ENCODE data around the gene TM4SF18.
A peak's percentile ranks its signal among the peaks of the same experiment; 100 is the strongest.

The TM4SF18 gene

DNA sequence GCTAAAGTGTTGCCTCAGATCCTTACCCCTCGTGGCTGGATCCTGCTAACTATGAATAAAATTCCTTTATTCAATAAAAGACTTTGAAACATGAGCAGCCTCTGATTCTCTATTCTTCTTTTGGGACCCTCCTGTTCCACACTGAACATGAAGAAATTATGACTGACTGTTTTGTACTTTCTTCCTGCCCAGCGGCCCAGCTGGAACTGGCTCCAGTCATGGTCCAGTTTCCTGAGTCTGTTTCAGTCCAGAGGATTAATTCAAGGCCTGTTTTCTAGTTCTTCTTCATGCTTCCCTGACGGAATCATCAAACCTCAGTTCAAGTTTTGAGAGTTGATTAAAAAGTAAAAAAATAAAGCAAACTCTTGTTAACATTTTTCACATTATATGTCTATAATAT, 59.2 kb downstream of the TM4SF18 start:
- H2BK12ac ChIP-seq (ENCODE audit: low read length): no peak overlapping the region
- H3K36me3 ChIP-seq (replicated peaks in 1 of 2; ENCODE audit: control insufficient read depth in 2 of 2, insufficient read depth in 2 of 2, low read length in 2 of 2): no peaks in the 10 kb centered on the region
- H3K23ac ChIP-seq (ENCODE audit: low read depth, low read length, poor library complexity): no peak overlapping the region
- no peak overlapping the region for H3K18ac ChIP-seq (ENCODE audit: low read length)
- H3K27ac ChIP-seq (replicated peaks; ENCODE audit: low read length): no peak overlapping the region
- H2BK5ac ChIP-seq (ENCODE audit: low read length): no peak overlapping the region
- no peak for DNase-seq (ENCODE audit: low spot score)
- no peak overlapping the region for H2AK5ac ChIP-seq (ENCODE audit: low read depth, low read length)
- no peaks in the 10 kb centered on the region for H3K79me1 ChIP-seq (ENCODE audit: low read depth, low read length)
- H2BK15ac ChIP-seq (ENCODE audit: low read length): no peak overlapping the region
- H3K4ac ChIP-seq (ENCODE audit: low read length): no peak overlapping the region
- no CpG with 5 or more reads among the region's 3 CpGs for WGBS, 2 donors (ENCODE audit: extremely low coverage in 2 of 2, insufficient read length in 2 of 2, insufficient replicate concordance in 1 of 2)
- no peak overlapping the region for H4K8ac ChIP-seq (ENCODE audit: low read depth, low read length)
- H3K9ac ChIP-seq (ENCODE audit: low read depth, low read length, poor library complexity): no peak overlapping the region
- no peak overlapping the region for H3K14ac ChIP-seq (ENCODE audit: low read length)
- H3K4me3 ChIP-seq (ENCODE audit: low read length in 2 of 2): no peak overlapping the region
- H2BK120ac ChIP-seq (ENCODE audit: low read depth, low read length): no peak overlapping the region
- no peaks in the 10 kb centered on the region for H3K4me1 ChIP-seq (ENCODE audit: control insufficient read depth in 2 of 2, insufficient read depth in 1 of 2, low read depth in 1 of 2, low read length in 2 of 2)
- H3K9me3 ChIP-seq (replicated peaks in 1 of 2; ENCODE audit: control insufficient read depth in 2 of 2, insufficient read depth in 1 of 2, low read depth in 1 of 2, low read length in 2 of 2): no peaks in the 10 kb centered on the region
- H3K4me2 ChIP-seq (ENCODE audit: insufficient read depth, low read length, poor library complexity, severe bottlenecking): no peak overlapping the region
- H2AFZ ChIP-seq (ENCODE audit: low read length): peak overlapping the region; percentile 39
- H4K91ac ChIP-seq (ENCODE audit: low read depth, low read length, poor library complexity): no peak overlapping the region
- H3K27me3 ChIP-seq (ENCODE audit: control insufficient read depth in 3 of 3, insufficient read depth in 3 of 3, low read depth in 1 of 3, low read length in 3 of 3): no peaks in the 10 kb centered on the region

DNA sequence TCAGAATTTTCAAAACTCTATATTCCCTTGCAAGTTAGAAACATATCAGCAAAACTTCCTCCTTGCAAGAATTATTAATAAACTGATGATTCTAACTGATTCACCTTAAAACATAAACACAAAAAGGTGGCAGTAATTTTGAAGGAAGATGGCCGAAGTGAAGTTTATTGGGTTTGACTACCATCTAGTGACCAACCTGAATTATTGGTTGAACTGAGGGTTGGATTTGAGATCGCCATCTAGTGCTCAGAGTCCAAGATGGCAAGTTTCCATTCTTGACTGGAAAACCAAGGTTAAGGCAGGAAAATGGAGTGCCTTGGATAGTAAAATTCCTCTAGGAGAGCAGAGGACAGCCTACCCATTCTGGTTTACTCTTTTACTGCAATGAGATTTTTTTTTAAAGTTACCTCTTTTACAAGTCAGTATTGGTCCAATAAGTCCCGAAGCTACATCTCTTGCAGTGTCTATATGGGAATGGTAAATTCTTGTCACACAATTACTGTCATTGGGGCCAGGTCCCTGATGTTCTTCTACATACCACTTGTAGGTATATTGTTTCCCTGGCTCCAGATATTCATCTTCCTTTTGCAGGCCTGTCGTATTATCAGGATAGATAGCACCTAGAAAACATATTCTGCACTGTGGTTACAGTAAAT, 60.2 kb downstream of the TM4SF18 start:
- Histone ChIP-seq H3K27me3 (ENCODE audit: control insufficient read depth in 3 of 3, insufficient read depth in 3 of 3, low read depth in 1 of 3, low read length in 3 of 3) (no peaks in the 10 kb centered on the region), H2BK120ac (ENCODE audit: low read depth, low read length) (no peak overlapping the region), H2BK12ac (ENCODE audit: low read length) (no peak overlapping the region), H2AK5ac (ENCODE audit: low read depth, low read length) (no peak overlapping the region), H4K91ac (ENCODE audit: low read depth, low read length, poor library complexity) (no peak overlapping the region), H3K4me1 (ENCODE audit: control insufficient read depth in 2 of 2, insufficient read depth in 1 of 2, low read depth in 1 of 2, low read length in 2 of 2) (no peaks in the 10 kb centered on the region), H3K4ac (ENCODE audit: low read length) (no peak overlapping the region), H3K23ac (ENCODE audit: low read depth, low read length, poor library complexity) (no peak overlapping the region), H3K9ac (ENCODE audit: low read depth, low read length, poor library complexity) (no peak overlapping the region), H2BK5ac (ENCODE audit: low read length) (no peak overlapping the region), H2AFZ (ENCODE audit: low read length) (peak overlapping the region; percentile 77), H3K18ac (ENCODE audit: low read length) (no peak overlapping the region), H3K4me2 (ENCODE audit: insufficient read depth, low read length, poor library complexity, severe bottlenecking) (no peak overlapping the region), H3K9me3 (replicated peaks in 1 of 2; ENCODE audit: control insufficient read depth in 2 of 2, insufficient read depth in 1 of 2, low read depth in 1 of 2, low read length in 2 of 2) (no peaks in the 10 kb centered on the region), H3K4me3 (ENCODE audit: low read length in 2 of 2) (no peak overlapping the region), H3K27ac (replicated peaks; ENCODE audit: low read length) (no peak overlapping the region), H4K8ac (ENCODE audit: low read depth, low read length) (no peak overlapping the region), H2BK15ac (ENCODE audit: low read length) (no peak overlapping the region), H3K79me1 (ENCODE audit: low read depth, low read length) (no peaks in the 10 kb centered on the region), H3K36me3 (replicated peaks in 1 of 2; ENCODE audit: control insufficient read depth in 2 of 2, insufficient read depth in 2 of 2, low read length in 2 of 2) (no peaks in the 10 kb centered on the region), H3K14ac (ENCODE audit: low read length) (no peak overlapping the region)
- peak; percentile 71 for DNase-seq (ENCODE audit: low spot score)
- WGBS, 2 donors (ENCODE audit: extremely low coverage in 2 of 2, insufficient read length in 2 of 2, insufficient replicate concordance in 1 of 2): no CpG with 5 or more reads among the region's 4 CpGs

GRCh38 chr3:149271669-149272068, 61.8 kb downstream of the TM4SF18 start:
- H3K4me3 ChIP-seq (ENCODE audit: low read length in 2 of 2): no peak overlapping the region
- H2BK12ac ChIP-seq (ENCODE audit: low read length): no peak overlapping the region
- H2BK120ac ChIP-seq (ENCODE audit: low read depth, low read length): no peak overlapping the region
- no peak for DNase-seq (ENCODE audit: low spot score)
- H3K27me3 ChIP-seq (ENCODE audit: control insufficient read depth in 3 of 3, insufficient read depth in 3 of 3, low read depth in 1 of 3, low read length in 3 of 3): no peaks in the 10 kb centered on the region
- H3K36me3 ChIP-seq (replicated peaks in 1 of 2; ENCODE audit: control insufficient read depth in 2 of 2, insufficient read depth in 2 of 2, low read length in 2 of 2): no peaks in the 10 kb centered on the region
- no peak overlapping the region for H3K4me2 ChIP-seq (ENCODE audit: insufficient read depth, low read length, poor library complexity, severe bottlenecking)
- H2AK5ac ChIP-seq (ENCODE audit: low read depth, low read length): no peak overlapping the region
- no peaks in the 10 kb centered on the region for H3K79me1 ChIP-seq (ENCODE audit: low read depth, low read length)
- H2BK15ac ChIP-seq (ENCODE audit: low read length): no peak overlapping the region
- no peak overlapping the region for H2BK5ac ChIP-seq (ENCODE audit: low read length)
- no peak overlapping the region for H4K91ac ChIP-seq (ENCODE audit: low read depth, low read length, poor library complexity)
- H3K23ac ChIP-seq (ENCODE audit: low read depth, low read length, poor library complexity): no peak overlapping the region
- no peak overlapping the region for H3K27ac ChIP-seq (replicated peaks; ENCODE audit: low read length)
- no peaks in the 10 kb centered on the region for H3K4me1 ChIP-seq (ENCODE audit: control insufficient read depth in 2 of 2, insufficient read depth in 1 of 2, low read depth in 1 of 2, low read length in 2 of 2)
- H3K18ac ChIP-seq (ENCODE audit: low read length): no peak overlapping the region
- H3K9me3 ChIP-seq (replicated peaks in 1 of 2; ENCODE audit: control insufficient read depth in 2 of 2, insufficient read depth in 1 of 2, low read depth in 1 of 2, low read length in 2 of 2): no peaks in the 10 kb centered on the region
- no peak overlapping the region for H3K4ac ChIP-seq (ENCODE audit: low read length)
- H2AFZ ChIP-seq (ENCODE audit: low read length): peak overlapping the region; percentile 38
- no peak overlapping the region for H4K8ac ChIP-seq (ENCODE audit: low read depth, low read length)
- no peak overlapping the region for H3K9ac ChIP-seq (ENCODE audit: low read depth, low read length, poor library complexity)
- H3K14ac ChIP-seq (ENCODE audit: low read length): no peak overlapping the region
- WGBS, 2 donors (ENCODE audit: extremely low coverage in 2 of 2, insufficient read length in 2 of 2, insufficient replicate concordance in 1 of 2): no CpG with 5 or more reads among the region's 6 CpGs

DNA sequence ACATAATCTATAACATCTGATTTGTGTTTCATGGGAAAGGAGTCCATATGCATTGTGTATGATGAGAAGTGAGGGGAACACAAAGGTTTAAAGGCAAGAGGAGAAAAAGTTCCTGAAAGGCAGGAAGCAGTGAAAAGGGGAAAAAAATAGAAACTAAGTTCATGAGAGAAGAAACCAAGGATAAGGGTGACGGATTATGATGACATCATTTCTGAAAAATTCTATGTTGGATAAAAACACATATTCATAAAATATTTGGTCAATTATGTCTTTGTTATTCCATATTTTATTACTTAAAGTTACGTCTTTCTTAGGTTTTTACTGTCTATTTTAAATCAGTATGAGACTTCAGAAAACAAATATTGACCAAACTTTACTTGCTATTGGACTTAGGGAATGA, 63.3 kb downstream of the TM4SF18 start:
- no peak overlapping the region for H3K23ac ChIP-seq (ENCODE audit: low read depth, low read length, poor library complexity)
- no peaks in the 10 kb centered on the region for H3K9me3 ChIP-seq (replicated peaks in 1 of 2; ENCODE audit: control insufficient read depth in 2 of 2, insufficient read depth in 1 of 2, low read depth in 1 of 2, low read length in 2 of 2)
- H3K4me1 ChIP-seq (ENCODE audit: control insufficient read depth in 2 of 2, insufficient read depth in 1 of 2, low read depth in 1 of 2, low read length in 2 of 2): no peaks in the 10 kb centered on the region
- no peak overlapping the region for H2BK120ac ChIP-seq (ENCODE audit: low read depth, low read length)
- no peak overlapping the region for H3K4ac ChIP-seq (ENCODE audit: low read length)
- WGBS, 2 donors (ENCODE audit: extremely low coverage in 2 of 2, insufficient read length in 2 of 2, insufficient replicate concordance in 1 of 2): no CpG with 5 or more reads among the region's 2 CpGs
- H3K36me3 ChIP-seq (replicated peaks in 1 of 2; ENCODE audit: control insufficient read depth in 2 of 2, insufficient read depth in 2 of 2, low read length in 2 of 2): no peaks in the 10 kb centered on the region
- no peak overlapping the region for H2BK5ac ChIP-seq (ENCODE audit: low read length)
- H2AK5ac ChIP-seq (ENCODE audit: low read depth, low read length): no peak overlapping the region
- H2BK15ac ChIP-seq (ENCODE audit: low read length): no peak overlapping the region
- H3K18ac ChIP-seq (ENCODE audit: low read length): no peak overlapping the region
- no peak overlapping the region for H3K9ac ChIP-seq (ENCODE audit: low read depth, low read length, poor library complexity)
- no peaks in the 10 kb centered on the region for H3K27me3 ChIP-seq (ENCODE audit: control insufficient read depth in 3 of 3, insufficient read depth in 3 of 3, low read depth in 1 of 3, low read length in 3 of 3)
- no peak overlapping the region for H3K14ac ChIP-seq (ENCODE audit: low read length)
- no peak for DNase-seq (ENCODE audit: low spot score)
- no peak overlapping the region for H4K8ac ChIP-seq (ENCODE audit: low read depth, low read length)
- H3K4me2 ChIP-seq (ENCODE audit: insufficient read depth, low read length, poor library complexity, severe bottlenecking): no peak overlapping the region
- H2BK12ac ChIP-seq (ENCODE audit: low read length): no peak overlapping the region
- H3K4me3 ChIP-seq (ENCODE audit: low read length in 2 of 2): no peak overlapping the region
- H4K91ac ChIP-seq (ENCODE audit: low read depth, low read length, poor library complexity): no peak overlapping the region
- no peaks in the 10 kb centered on the region for H3K79me1 ChIP-seq (ENCODE audit: low read depth, low read length)
- no peak overlapping the region for H3K27ac ChIP-seq (replicated peaks; ENCODE audit: low read length)
- no peak overlapping the region for H2AFZ ChIP-seq (ENCODE audit: low read length)
